GM12878 (cell line): ENCODE data around the gene RLIM.

ENCODE experiments used
- TF ChIP-seq, protein P1 (sequence below), 3 experiments: IDR thresholded peaks in 2 of 3; conservative IDR thresholded peaks in 1 of 3; 2 replicates each; pipeline ENCODE4 v1.5.1; 2011; ENCODE audit warnings: low read depth in 3 of 3, low read length in 3 of 3, mild to moderate bottlenecking in 3 of 3, control low read depth in 2 of 3, moderate library complexity in 2 of 3, inconsistent platforms in 1 of 3, mixed read lengths in 1 of 3; ENCODE audit not compliant: control insufficient read depth in 2 of 3, insufficient read depth in 1 of 3; ENCODE audit errors: extremely low read depth in 1 of 3
- TF ChIP-seq, protein P2 (sequence below): fragments of 450-650 bp; formaldehyde crosslinking; IDR thresholded peaks from 2 replicates; pipeline ENCODE4 v1.4.0; 2020; ENCODE audit warnings: mild to moderate bottlenecking, moderate library complexity

DNA sequence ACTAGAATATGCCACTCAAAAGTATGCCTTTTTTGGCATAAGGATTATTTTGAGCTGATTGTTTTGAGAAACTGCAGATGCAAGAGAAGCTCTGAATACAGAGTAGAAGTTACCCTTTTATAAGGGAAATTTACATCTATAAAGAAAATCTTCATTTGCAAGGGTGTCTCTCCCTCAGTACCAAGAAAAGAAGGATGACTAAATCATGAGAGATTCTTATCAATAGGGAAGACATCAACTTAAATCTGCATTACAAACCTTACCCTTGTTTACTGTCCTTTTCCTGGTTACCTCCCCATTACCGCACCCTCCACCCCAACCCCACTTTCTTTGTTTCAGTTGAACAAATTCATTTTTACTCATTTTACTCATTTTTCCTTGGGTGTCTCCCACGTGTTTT is 62.5 kb downstream of the RLIM start:
- TF ChIP-seq, protein P1, sequence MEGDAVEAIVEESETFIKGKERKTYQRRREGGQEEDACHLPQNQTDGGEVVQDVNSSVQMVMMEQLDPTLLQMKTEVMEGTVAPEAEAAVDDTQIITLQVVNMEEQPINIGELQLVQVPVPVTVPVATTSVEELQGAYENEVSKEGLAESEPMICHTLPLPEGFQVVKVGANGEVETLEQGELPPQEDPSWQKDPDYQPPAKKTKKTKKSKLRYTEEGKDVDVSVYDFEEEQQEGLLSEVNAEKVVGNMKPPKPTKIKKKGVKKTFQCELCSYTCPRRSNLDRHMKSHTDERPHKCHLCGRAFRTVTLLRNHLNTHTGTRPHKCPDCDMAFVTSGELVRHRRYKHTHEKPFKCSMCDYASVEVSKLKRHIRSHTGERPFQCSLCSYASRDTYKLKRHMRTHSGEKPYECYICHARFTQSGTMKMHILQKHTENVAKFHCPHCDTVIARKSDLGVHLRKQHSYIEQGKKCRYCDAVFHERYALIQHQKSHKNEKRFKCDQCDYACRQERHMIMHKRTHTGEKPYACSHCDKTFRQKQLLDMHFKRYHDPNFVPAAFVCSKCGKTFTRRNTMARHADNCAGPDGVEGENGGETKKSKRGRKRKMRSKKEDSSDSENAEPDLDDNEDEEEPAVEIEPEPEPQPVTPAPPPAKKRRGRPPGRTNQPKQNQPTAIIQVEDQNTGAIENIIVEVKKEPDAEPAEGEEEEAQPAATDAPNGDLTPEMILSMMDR (IDR thresholded peaks at IDR 0.05 in 2 of 3, conservative IDR thresholded peaks at IDR 0.05 in 1 of 3; ENCODE audit: control insufficient read depth in 2 of 3, extremely low read depth in 1 of 3, insufficient read depth in 1 of 3, low read depth in 3 of 3, low read length in 3 of 3): no peak
- TF ChIP-seq, protein P2, sequence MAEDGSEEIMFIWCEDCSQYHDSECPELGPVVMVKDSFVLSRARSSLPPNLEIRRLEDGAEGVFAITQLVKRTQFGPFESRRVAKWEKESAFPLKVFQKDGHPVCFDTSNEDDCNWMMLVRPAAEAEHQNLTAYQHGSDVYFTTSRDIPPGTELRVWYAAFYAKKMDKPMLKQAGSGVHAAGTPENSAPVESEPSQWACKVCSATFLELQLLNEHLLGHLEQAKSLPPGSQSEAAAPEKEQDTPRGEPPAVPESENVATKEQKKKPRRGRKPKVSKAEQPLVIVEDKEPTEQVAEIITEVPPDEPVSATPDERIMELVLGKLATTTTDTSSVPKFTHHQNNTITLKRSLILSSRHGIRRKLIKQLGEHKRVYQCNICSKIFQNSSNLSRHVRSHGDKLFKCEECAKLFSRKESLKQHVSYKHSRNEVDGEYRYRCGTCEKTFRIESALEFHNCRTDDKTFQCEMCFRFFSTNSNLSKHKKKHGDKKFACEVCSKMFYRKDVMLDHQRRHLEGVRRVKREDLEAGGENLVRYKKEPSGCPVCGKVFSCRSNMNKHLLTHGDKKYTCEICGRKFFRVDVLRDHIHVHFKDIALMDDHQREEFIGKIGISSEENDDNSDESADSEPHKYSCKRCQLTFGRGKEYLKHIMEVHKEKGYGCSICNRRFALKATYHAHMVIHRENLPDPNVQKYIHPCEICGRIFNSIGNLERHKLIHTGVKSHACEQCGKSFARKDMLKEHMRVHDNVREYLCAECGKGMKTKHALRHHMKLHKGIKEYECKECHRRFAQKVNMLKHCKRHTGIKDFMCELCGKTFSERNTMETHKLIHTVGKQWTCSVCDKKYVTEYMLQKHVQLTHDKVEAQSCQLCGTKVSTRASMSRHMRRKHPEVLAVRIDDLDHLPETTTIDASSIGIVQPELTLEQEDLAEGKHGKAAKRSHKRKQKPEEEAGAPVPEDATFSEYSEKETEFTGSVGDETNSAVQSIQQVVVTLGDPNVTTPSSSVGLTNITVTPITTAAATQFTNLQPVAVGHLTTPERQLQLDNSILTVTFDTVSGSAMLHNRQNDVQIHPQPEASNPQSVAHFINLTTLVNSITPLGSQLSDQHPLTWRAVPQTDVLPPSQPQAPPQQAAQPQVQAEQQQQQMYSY (CRISPR knock-in tag): no peak
